Endodermal cell (in vitro differentiated cells): ENCODE data around the gene FEM1A. TPM values are rescaled to one million over a fixed set of nuclear protein-coding genes. Genes with fewer than 3 reads are reported as not detected.
"Not testable (repeated sequence)": the region's sequence is repeated elsewhere in the genome, so short reads cannot be mapped to it uniquely, and the experiment has no call there.

Source experiments
- DNase-seq: peaks from one replicate; pipeline ENCODE4 v3.0.0-alpha.2; 2017
- H3K27ac ChIP-seq: 2 replicates; pipeline ENCODE4 v1.5.1; 2013; ENCODE audit warnings: mild to moderate bottlenecking, low read depth, low read length, moderate library complexity
- H3K27me3 ChIP-seq: 2 replicates; pipeline ENCODE4 v1.6.1; 2013; ENCODE audit warnings: mild to moderate bottlenecking, low read length, moderate library complexity; ENCODE audit not compliant: insufficient read depth, control insufficient read depth, poor library complexity, severe bottlenecking
- H3K36me3 ChIP-seq: 2 replicates; pipeline ENCODE4 v1.7.0; 2013; ENCODE audit warnings: mild to moderate bottlenecking, low read length, moderate library complexity; ENCODE audit not compliant: control insufficient read depth, insufficient read depth
- H3K4me1 ChIP-seq: one replicate; pipeline ENCODE4 v1.7.0; 2013; ENCODE audit warnings: low read length; ENCODE audit not compliant: control insufficient read depth, insufficient read depth
- H3K4me3 ChIP-seq: 2 replicates; pipeline ENCODE4 v1.5.1; 2013; ENCODE audit warnings: mild to moderate bottlenecking, low read length, moderate library complexity
- H3K9ac ChIP-seq: 2 replicates; pipeline ENCODE4 v1.6.1; 2013; ENCODE audit warnings: mild to moderate bottlenecking, low read length, moderate library complexity; ENCODE audit not compliant: poor library complexity, severe bottlenecking; ENCODE audit errors: extremely low read depth
- H3K9me3 ChIP-seq: 2 replicates; pipeline ENCODE4 v1.6.1; 2013; ENCODE audit warnings: mild to moderate bottlenecking, low read length, moderate library complexity; ENCODE audit not compliant: control insufficient read depth
- H3K27ac Mint-ChIP-seq: 2 replicates; pipeline ENCODE4 v1.8.0; 2020; ENCODE audit warnings: mixed read lengths
- H3K27me3 Mint-ChIP-seq: 2 replicates; pipeline ENCODE4 v1.8.0; 2021; ENCODE audit warnings: mild to moderate bottlenecking, mixed read lengths; ENCODE audit not compliant: insufficient read depth
- H3K36me3 Mint-ChIP-seq: 2 replicates; pipeline ENCODE4 v1.8.0; 2020; ENCODE audit warnings: low read depth, mixed read lengths
- H3K4me1 Mint-ChIP-seq: 2 replicates; pipeline ENCODE4 v1.8.0; 2020; ENCODE audit warnings: mixed read lengths
- H3K4me3 Mint-ChIP-seq: 2 replicates; pipeline ENCODE4 v1.8.0; 2020; ENCODE audit warnings: mild to moderate bottlenecking, moderate library complexity, mixed read lengths
- H3K9me3 Mint-ChIP-seq: 2 replicates; pipeline ENCODE4 v1.8.0; 2020; ENCODE audit warnings: mild to moderate bottlenecking, mixed read lengths
- WGBS, 2 experiments: methylation state at CpG; one replicate each; pipeline versions ENCODE4 v1.1.5 to v1.1.7; 2013; ENCODE audit warnings: missing lambda C conversion rate in 2 of 2, mixed read lengths in 1 of 2; ENCODE audit not compliant: insufficient coverage in 1 of 2, insufficient read length in 1 of 2; 5-methylcytosine and 5-hydroxymethylcytosine counted together
- total RNA-seq, 2 donors: library from RNA; stranded (reverse); fragmentation: NEBNext Ultra II Directional in 1 of 2; extraction: Animal tissue kit (Norgen Biotek cat#: 25700) in 1 of 2; gene quantifications; 2 replicates in 1 of 2; 3 replicates in 1 of 2; pipeline ENCODE4 v1.2.1, GENCODE V29; 2021
- TF ChIP-seq, protein P1 (sequence below): fragments of 200-600 bp; sonication (generic); conservative IDR thresholded peaks from 2 replicates; pipeline ENCODE4 v1.5.0; 2021; ENCODE audit warnings: antibody characterized with exemption, mild to moderate bottlenecking

FEM1A gene
- total RNA-seq, 2 donors from 2014 or later: 15.8 to 16.0 TPM

- Histone ChIP-seq H3K9ac (no peak overlapping the region), H3K27ac (no peak overlapping the region), H3K4me1 (no peaks in the 10 kb centered on the region), H3K9me3 (no peaks in the 10 kb centered on the region), H3K36me3 (no peaks in the 10 kb centered on the region), H3K4me3 (no peak overlapping the region), H3K27me3 (no peaks in the 10 kb centered on the region)
- peaks cover 4% of the 10 kb centered on the region for H3K27me3 Mint-ChIP-seq
- TF ChIP-seq, protein P1, sequence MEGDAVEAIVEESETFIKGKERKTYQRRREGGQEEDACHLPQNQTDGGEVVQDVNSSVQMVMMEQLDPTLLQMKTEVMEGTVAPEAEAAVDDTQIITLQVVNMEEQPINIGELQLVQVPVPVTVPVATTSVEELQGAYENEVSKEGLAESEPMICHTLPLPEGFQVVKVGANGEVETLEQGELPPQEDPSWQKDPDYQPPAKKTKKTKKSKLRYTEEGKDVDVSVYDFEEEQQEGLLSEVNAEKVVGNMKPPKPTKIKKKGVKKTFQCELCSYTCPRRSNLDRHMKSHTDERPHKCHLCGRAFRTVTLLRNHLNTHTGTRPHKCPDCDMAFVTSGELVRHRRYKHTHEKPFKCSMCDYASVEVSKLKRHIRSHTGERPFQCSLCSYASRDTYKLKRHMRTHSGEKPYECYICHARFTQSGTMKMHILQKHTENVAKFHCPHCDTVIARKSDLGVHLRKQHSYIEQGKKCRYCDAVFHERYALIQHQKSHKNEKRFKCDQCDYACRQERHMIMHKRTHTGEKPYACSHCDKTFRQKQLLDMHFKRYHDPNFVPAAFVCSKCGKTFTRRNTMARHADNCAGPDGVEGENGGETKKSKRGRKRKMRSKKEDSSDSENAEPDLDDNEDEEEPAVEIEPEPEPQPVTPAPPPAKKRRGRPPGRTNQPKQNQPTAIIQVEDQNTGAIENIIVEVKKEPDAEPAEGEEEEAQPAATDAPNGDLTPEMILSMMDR: no peak
- H3K9me3 Mint-ChIP-seq: peaks cover 5% of the 10 kb centered on the region
- no peaks in the 10 kb centered on the region for H3K4me1 Mint-ChIP-seq
- H3K27ac Mint-ChIP-seq: no peak overlapping the region
- DNase-seq: no peak
- H3K4me3 Mint-ChIP-seq: no peak overlapping the region
- peaks cover 9% of the 10 kb centered on the region for H3K36me3 Mint-ChIP-seq
- WGBS, 2 experiments: 83 to 89% methylated on average over 4 of the region's 4 CpGs
Measured at GRCh38 chr19:4821265-4821664, 29.7 kb downstream of the FEM1A start.

GRCh38 chr19:4822354-4822753, 30.8 kb downstream of the FEM1A start:
- H3K4me3 ChIP-seq, DNase-seq, H3K36me3 Mint-ChIP-seq, H3K27ac ChIP-seq, H3K9ac ChIP-seq, H3K27me3 Mint-ChIP-seq, H3K4me1 ChIP-seq, H3K36me3 ChIP-seq, H3K27me3 ChIP-seq, H3K9me3 ChIP-seq, H3K4me1 Mint-ChIP-seq, H3K27ac Mint-ChIP-seq, H3K9me3 Mint-ChIP-seq, H3K4me3 Mint-ChIP-seq: not testable (repeated sequence)
- WGBS, 2 experiments: 93 to 96% methylated on average over 4 to 7 of the region's 7 CpGs

DNA sequence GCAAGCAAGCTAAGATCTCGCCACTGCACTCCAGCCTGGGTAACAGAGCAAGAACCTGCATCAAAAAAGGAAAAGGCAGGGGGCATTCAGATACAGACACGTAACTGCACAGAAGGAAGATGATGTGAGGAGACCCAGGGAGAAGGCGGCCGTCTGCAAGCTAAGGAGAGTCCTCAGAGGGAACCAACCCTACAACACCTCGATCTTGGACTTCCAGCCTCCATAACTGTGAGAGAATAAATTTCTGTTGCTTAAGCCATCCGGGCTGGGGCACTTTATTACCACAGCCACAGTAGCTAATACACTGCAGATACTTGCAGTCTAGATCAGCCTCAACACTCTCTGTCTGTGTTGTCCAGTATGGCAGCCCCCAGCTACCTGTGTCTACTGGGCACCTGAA, 32.0 kb downstream of the FEM1A start:
- no peak overlapping the region for H3K4me3 Mint-ChIP-seq
- Histone ChIP-seq H3K27me3 (no peaks in the 10 kb centered on the region), H3K9ac (no peak overlapping the region), H3K4me3 (no peak overlapping the region), H3K9me3 (no peaks in the 10 kb centered on the region), H3K4me1 (no peaks in the 10 kb centered on the region), H3K27ac (no peak overlapping the region), H3K36me3 (no peaks in the 10 kb centered on the region)
- TF ChIP-seq, protein P1: no peak
- H3K9me3 Mint-ChIP-seq: no peaks in the 10 kb centered on the region
- H3K4me1 Mint-ChIP-seq: no peaks in the 10 kb centered on the region
- no peak overlapping the region for H3K27ac Mint-ChIP-seq
- no peak for DNase-seq
- WGBS, 2 experiments: 86 to 90% methylated on average over 5 to 6 of the region's 6 CpGs
- H3K36me3 Mint-ChIP-seq: no peaks in the 10 kb centered on the region
- no peaks in the 10 kb centered on the region for H3K27me3 Mint-ChIP-seq

DNA sequence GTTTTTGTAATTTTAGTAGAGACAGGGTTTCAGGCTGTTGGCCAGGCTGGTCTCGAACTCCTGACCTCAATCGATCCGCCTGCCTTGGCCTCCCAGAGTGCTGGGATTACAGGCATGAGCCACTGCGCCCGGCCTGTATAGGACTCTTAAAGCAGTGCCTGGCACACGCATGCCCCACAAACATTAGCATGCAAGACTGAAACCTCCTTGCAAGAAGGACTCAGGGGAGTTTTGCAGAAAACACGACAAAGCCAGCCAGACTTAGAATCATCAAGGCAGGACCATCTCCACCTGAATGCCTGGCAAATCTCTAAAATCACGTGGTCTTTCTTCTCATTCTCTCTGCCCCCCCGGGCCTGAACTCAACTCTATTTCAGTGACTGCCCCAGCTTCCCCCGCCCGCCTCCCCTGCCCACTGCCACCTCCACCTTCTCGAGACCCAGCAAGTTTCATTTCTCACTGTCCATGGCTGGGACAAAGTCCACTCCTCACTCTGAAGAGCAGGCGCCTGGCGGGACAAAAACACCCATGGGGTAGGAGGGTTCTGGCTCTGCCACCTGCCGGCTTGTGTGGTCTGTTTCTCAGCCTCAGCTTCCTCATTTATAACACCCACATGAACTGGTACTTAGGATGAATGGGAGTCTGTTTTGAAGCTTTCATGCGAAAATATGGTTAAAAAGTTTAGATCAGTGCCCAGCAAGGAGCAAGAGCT, 37.6 kb downstream of the FEM1A start:
- TF ChIP-seq, protein P1: no peak
- Mint-ChIP-seq H3K4me1 (no peaks in the 10 kb centered on the region), H3K36me3 (no peaks in the 10 kb centered on the region), H3K27me3 (peaks cover 19% of the 10 kb centered on the region), H3K27ac (no peak overlapping the region), H3K9me3 (peaks cover 4% of the 10 kb centered on the region), H3K4me3 (no peak overlapping the region)
- H3K9me3 ChIP-seq: no peaks in the 10 kb centered on the region
- peaks cover 9% of the 10 kb centered on the region for H3K27me3 ChIP-seq
- no peak overlapping the region for H3K4me3 ChIP-seq
- no peaks in the 10 kb centered on the region for H3K36me3 ChIP-seq
- DNase-seq: no peak
- H3K27ac ChIP-seq: no peak overlapping the region
- 80 to 85% methylated on average over 8 to 13 of the region's 16 CpGs for WGBS, 2 experiments
- H3K4me1 ChIP-seq: no peaks in the 10 kb centered on the region
- no peak overlapping the region for H3K9ac ChIP-seq
